Loucy (cell line): ENCODE measurements around the gene FGF9.

Experiments used
- H2AFZ ChIP-seq: fragments of 200-600 bp; sonication (generic); 2 replicates; pipeline ENCODE4 v1.6.0; 2016; ENCODE audit warnings: antibody characterized with exemption, mild to moderate bottlenecking, low read length, moderate library complexity
- H3F3A ChIP-seq: fragments of 200-600 bp; 2 replicates; pipeline ENCODE4 v1.6.0; 2016; ENCODE audit warnings: antibody characterized with exemption, low read depth, mild to moderate bottlenecking
- H3K27me3 ChIP-seq: fragments of 200-600 bp; sonication (generic); 2 replicates; pipeline ENCODE4 v1.6.1; 2014; ENCODE audit warnings: low read length, mild to moderate bottlenecking; ENCODE audit not compliant: insufficient read depth, poor library complexity, severe bottlenecking
- H3K36me3 ChIP-seq: fragments of 200-600 bp; sonication (generic); 2 replicates; pipeline ENCODE4 v1.6.1; 2016; ENCODE audit warnings: low read length; ENCODE audit not compliant: insufficient read depth
- H3K4me1 ChIP-seq: fragments of 200-600 bp; sonication (generic); 2 replicates; pipeline ENCODE4 v1.5.1; 2014; ENCODE audit warnings: low read length, mild to moderate bottlenecking; ENCODE audit not compliant: insufficient read depth, poor library complexity, severe bottlenecking
- H3K4me2 ChIP-seq: fragments of 200-600 bp; sonication (generic); 2 replicates; pipeline ENCODE4 v1.6.0; 2014; ENCODE audit warnings: antibody characterized with exemption, low read length, low read depth, mild to moderate bottlenecking; ENCODE audit not compliant: poor library complexity, severe bottlenecking
- H3K4me3 ChIP-seq: fragments of 200-600 bp; sonication (generic); 2 replicates; pipeline ENCODE4 v1.5.1; 2014; ENCODE audit warnings: low read length, mild to moderate bottlenecking, mixed read lengths; ENCODE audit not compliant: poor library complexity, severe bottlenecking
- H3K79me2 ChIP-seq: fragments of 200-600 bp; sonication (generic); 2 replicates; pipeline ENCODE4 v1.6.1; 2014; ENCODE audit warnings: low read length; ENCODE audit not compliant: insufficient read depth
- H3K9ac ChIP-seq: fragments of 200-600 bp; sonication (generic); 2 replicates; pipeline ENCODE4 v1.6.0; 2014; ENCODE audit warnings: mild to moderate bottlenecking, low read depth, low read length, moderate library complexity; ENCODE audit not compliant: poor library complexity, severe bottlenecking
- H3K9me2 ChIP-seq: fragments of 200-600 bp; sonication (generic); replicated peaks from 2 replicates; pipeline ENCODE4 v1.6.1; 2016; ENCODE audit warnings: low read depth, low read length, mixed read lengths
- H3K9me3 ChIP-seq: fragments of 200-600 bp; sonication (generic); 2 replicates; pipeline ENCODE4 v1.6.1; 2014; ENCODE audit warnings: mild to moderate bottlenecking, antibody characterized with exemption, low read length, low read depth; ENCODE audit not compliant: insufficient read depth
- H4K20me1 ChIP-seq: fragments of 200-600 bp; sonication (generic); 2 replicates; pipeline ENCODE4 v1.6.0; 2014; ENCODE audit warnings: antibody characterized with exemption, low read length, mild to moderate bottlenecking; ENCODE audit not compliant: insufficient read depth, poor library complexity, severe bottlenecking
- CTCF ChIP-seq: fragments of 200-600 bp; sonication (generic); conservative IDR thresholded peaks from 2 replicates; pipeline ENCODE4 v1.5.1; 2014; ENCODE audit warnings: mild to moderate bottlenecking, antibody characterized with exemption, low read length
- EZH2phosphoT487 ChIP-seq: fragments of 200-600 bp; IDR thresholded peaks from 2 replicates; pipeline ENCODE4 v1.6.1; 2018; ENCODE audit warnings: antibody characterized with exemption, mild to moderate bottlenecking, moderate library complexity, borderline replicate concordance

Gene FGF9

GRCh38 chr13:21710163-21710562 is 39.3 kb downstream of the FGF9 start:
- Histone ChIP-seq H3K79me2 (no peaks in the 10 kb centered on the region), H3K4me1 (no peaks in the 10 kb centered on the region), H3K27me3 (no peaks in the 10 kb centered on the region), H3K36me3 (no peaks in the 10 kb centered on the region), H3K9me3 (no peaks in the 10 kb centered on the region), H4K20me1 (no peaks in the 10 kb centered on the region), H3K4me2 (no peak overlapping the region), H3K9me2 (no peaks in the 10 kb centered on the region), H3K4me3 (no peak overlapping the region), H3F3A (no peaks in the 10 kb centered on the region), H2AFZ (no peak overlapping the region), H3K9ac (no peak overlapping the region)
- TF ChIP-seq EZH2phosphoT487 = no peak
- no peak for TF ChIP-seq CTCF

DNA sequence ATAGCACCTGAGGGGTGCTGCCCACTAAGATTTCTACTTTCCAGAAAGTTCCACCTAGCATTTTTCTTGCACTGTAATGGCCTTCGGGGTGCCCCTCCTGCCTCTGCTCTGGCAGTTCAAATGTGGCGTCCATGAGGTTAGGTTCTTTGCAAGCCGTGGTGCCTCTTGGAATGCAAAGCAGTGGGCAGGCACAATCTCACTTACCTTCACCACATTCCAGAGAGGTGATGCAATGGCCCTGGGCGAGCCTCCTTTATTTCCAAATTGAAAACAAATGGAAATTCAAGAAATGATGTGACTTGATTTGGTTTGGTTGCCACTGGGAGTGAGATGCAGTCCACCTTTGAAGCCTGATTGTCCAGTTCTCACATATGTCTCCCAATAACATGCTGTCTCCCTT is 46.9 kb downstream of the FGF9 start:
- Histone ChIP-seq H3K36me3 (no peaks in the 10 kb centered on the region), H3K9me2 (no peaks in the 10 kb centered on the region), H3F3A (no peaks in the 10 kb centered on the region), H3K4me2 (no peak overlapping the region), H3K79me2 (no peaks in the 10 kb centered on the region), H4K20me1 (no peaks in the 10 kb centered on the region), H3K4me3 (no peak overlapping the region), H2AFZ (no peak overlapping the region), H3K9me3 (no peaks in the 10 kb centered on the region), H3K27me3 (no peaks in the 10 kb centered on the region), H3K4me1 (no peaks in the 10 kb centered on the region), H3K9ac (no peak overlapping the region)
- no peak for TF ChIP-seq EZH2phosphoT487
- TF ChIP-seq CTCF = no peak

DNA sequence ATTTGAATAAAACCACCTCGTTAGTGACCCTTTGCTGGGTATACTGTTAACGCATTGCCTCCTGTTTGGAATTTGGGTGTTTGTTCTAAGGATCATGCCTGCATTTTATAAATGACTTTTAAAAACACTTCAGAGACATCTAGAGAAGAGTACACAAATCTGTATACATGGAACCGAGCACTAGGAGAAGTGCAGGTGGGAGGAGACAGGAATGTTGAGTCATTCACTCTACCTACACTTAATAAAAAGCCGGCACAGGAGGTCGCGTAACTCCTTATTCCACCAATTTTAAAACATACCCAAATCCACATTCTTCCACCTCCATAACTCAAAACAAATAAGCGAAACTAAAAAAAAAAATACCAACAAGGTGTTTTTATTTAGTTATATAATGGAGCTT is 48.6 kb downstream of the FGF9 start:
- H3K27me3 ChIP-seq = no peaks in the 10 kb centered on the region
- H3K4me3 ChIP-seq = no peak overlapping the region
- no peaks in the 10 kb centered on the region for H3K4me1 ChIP-seq

More for the DNA sequence above, 48.6 kb downstream of the FGF9 start:
- H3K79me2 ChIP-seq = no peaks in the 10 kb centered on the region
- no peaks in the 10 kb centered on the region for H3K9me3 ChIP-seq
- no peaks in the 10 kb centered on the region for H3F3A ChIP-seq
- H3K36me3 ChIP-seq = no peaks in the 10 kb centered on the region
- no peaks in the 10 kb centered on the region for H3K9me2 ChIP-seq
- no peak overlapping the region for H3K4me2 ChIP-seq
- no peak overlapping the region for H3K9ac ChIP-seq
- no peaks in the 10 kb centered on the region for H4K20me1 ChIP-seq
- no peak for TF ChIP-seq CTCF
- no peak for TF ChIP-seq EZH2phosphoT487
- H2AFZ ChIP-seq = no peak overlapping the region
